SH-SY5Y (cell line): Measurements from ENCODE around the gene TWIST2.

ENCODE experiments used
- GATA2 ChIP-seq: IDR thresholded peaks from 2 replicates; pipeline ENCODE4 v1.6.1; 2011; ENCODE audit warnings: mild to moderate bottlenecking, low read depth, low read length
- GATA3 ChIP-seq: IDR thresholded peaks from 2 replicates; pipeline ENCODE4 v1.6.1; 2011; ENCODE audit warnings: low read depth, mild to moderate bottlenecking, low read length, moderate library complexity

Gene TWIST2

GRCh38 chr2:238820197-238820596 lies 27.7 kb upstream of the TWIST2 start:
- TF ChIP-seq GATA2 (no peak), GATA3 (no peak)

GRCh38 chr2:238820916-238821315 lies 27.0 kb upstream of the TWIST2 start:
- TF ChIP-seq GATA3: no peak
- TF ChIP-seq GATA2: no peak

- no peak for TF ChIP-seq GATA2
- no peak for TF ChIP-seq GATA3
These were observed 26.5 kb upstream of the TWIST2 start for GRCh38 chr2:238821391-238821790.

GRCh38 chr2:238821944-238822670 lies 25.8 kb upstream of the TWIST2 start:
- no peak for TF ChIP-seq GATA2
- TF ChIP-seq GATA3: no peak

- no peak for TF ChIP-seq GATA3
- no peak for TF ChIP-seq GATA2
These were observed 24.9 kb upstream of the TWIST2 start for GRCh38 chr2:238822955-238823354.

- no peak for TF ChIP-seq GATA2
These were observed 16.7 kb upstream of the TWIST2 start for GRCh38 chr2:238831177-238831576.

GRCh38 chr2:238834982-238835381 lies 12.9 kb upstream of the TWIST2 start:
- TF ChIP-seq GATA3 (no peak), GATA2 (no peak)

- TF ChIP-seq GATA3 (no peak), GATA2 (no peak)
These were observed 12.1 kb upstream of the TWIST2 start for GRCh38 chr2:238835726-238836301.

- no peak for TF ChIP-seq GATA2
- no peak for TF ChIP-seq GATA3
These were observed 9.0 kb upstream of the TWIST2 start for GRCh38 chr2:238838786-238839327.

GRCh38 chr2:238839428-238839827 lies 8.5 kb upstream of the TWIST2 start:
- TF ChIP-seq GATA3 (no peak), GATA2 (no peak)

GRCh38 chr2:238841542-238842164 lies 6.2 kb upstream of the TWIST2 start:
- no peak for TF ChIP-seq GATA3
- no peak for TF ChIP-seq GATA2

- no peak for TF ChIP-seq GATA3
- no peak for TF ChIP-seq GATA2
These were observed 4.4 kb upstream of the TWIST2 start for GRCh38 chr2:238843476-238843875.

- TF ChIP-seq GATA3 (no peak), GATA2 (no peak)
These were observed 2.1 kb upstream of the TWIST2 start for GRCh38 chr2:238845583-238846377.

GRCh38 chr2:238846378-238846627 lies 1.6 kb upstream of the TWIST2 start:
- TF ChIP-seq GATA3 (no peak), GATA2 (no peak)

- no peak for TF ChIP-seq GATA3
- TF ChIP-seq GATA2: no peak
These were observed 1.1 kb upstream of the TWIST2 start for GRCh38 chr2:238846628-238847418.
